H1 (cell line): ENCODE measurements around the gene DAGLA. TPM values are rescaled to one million over a fixed set of nuclear protein-coding genes. Genes with fewer than 3 reads are reported as not detected.

Source experiments
- CTCF ChIA-PET: fragments of 300-600 bp; sonication (Branson Sonifier 250); formaldehyde crosslinking; loops from one replicate; lab custom pipeline; 2021; ENCODE audit not compliant: partially characterized antibody; lab: Charles Lee
- POLR2A ChIA-PET: fragments of 300-600 bp; sonication (Branson Sonifier 250); formaldehyde crosslinking; loops from one replicate; lab custom pipeline; 2021; ENCODE audit warnings: inconsistent platforms; ENCODE audit not compliant: partially characterized antibody; lab: Charles Lee
- DNase-seq, 2 experiments: peaks; one replicate each; pipeline versions ENCODE4 v3.0.0 to v3.0.0-alpha.2; 2010 to 2022; ENCODE audit warnings: low spot score in 2 of 2, low read depth in 1 of 2, mixed read lengths in 1 of 2
- FAIRE-seq: peaks from 2 replicates; lab custom pipeline; 2011; peaks lifted over from hg19 to GRCh38; lab: Jason Lieb, UNC
- H2AFZ ChIP-seq: 2 replicates; pipeline ENCODE4 v1.8.1; 2012; ENCODE audit warnings: low read length, inconsistent platforms
- H2AK5ac ChIP-seq: 2 replicates; pipeline ENCODE4 v1.6.1; 2013; ENCODE audit warnings: low read depth, low read length
- H2BK120ac ChIP-seq: replicated peaks from 2 replicates; pipeline ENCODE3; 2013; ENCODE audit warnings: low read depth, low read length, inconsistent platforms
- H2BK12ac ChIP-seq: 2 replicates; pipeline ENCODE4 v1.6.1; 2013; ENCODE audit warnings: low read depth, low read length
- H2BK15ac ChIP-seq: 2 replicates; pipeline ENCODE4 v1.6.1; 2013; ENCODE audit warnings: low read length
- H2BK20ac ChIP-seq: 2 replicates; pipeline ENCODE4 v1.6.1; 2013; ENCODE audit warnings: low read length
- H2BK5ac ChIP-seq: 2 replicates; pipeline ENCODE4 v1.6.1; 2013; ENCODE audit warnings: low read depth, low read length
- H3K14ac ChIP-seq: 2 replicates; pipeline ENCODE4 v1.6.1; 2013; ENCODE audit warnings: inconsistent platforms; ENCODE audit not compliant: insufficient read length
- H3K18ac ChIP-seq: 2 replicates; pipeline ENCODE4 v1.6.1; 2013; ENCODE audit warnings: low read length; ENCODE audit errors: extremely low read depth
- H3K23ac ChIP-seq: 2 replicates; pipeline ENCODE4 v1.6.1; 2013; ENCODE audit warnings: inconsistent platforms; ENCODE audit not compliant: insufficient read length
- H3K23me2 ChIP-seq: 2 replicates; pipeline ENCODE4 v1.6.1; 2013; ENCODE audit warnings: low read depth, low read length
- H3K27ac ChIP-seq: 2 replicates; pipeline ENCODE4 v1.6.1; 2011; ENCODE audit warnings: low read depth, low read length, inconsistent platforms
- H3K27me3 ChIP-seq, 4 experiments: replicated peaks in 1 of 4; 1 replicate in 1 of 4; 2 replicates in 3 of 4; pipeline versions ENCODE4 v1.6.1 to v1.8.1; 2011 to 2013; ENCODE audit warnings: low read length in 3 of 4, mild to moderate bottlenecking in 3 of 4, inconsistent platforms in 2 of 4, mixed read lengths in 2 of 4, moderate library complexity in 1 of 4; ENCODE audit not compliant: control insufficient read depth in 3 of 4, insufficient read depth in 3 of 4; ENCODE audit errors: extremely low read depth in 1 of 4
- H3K36me3 ChIP-seq, 4 experiments: 2 replicates each; pipeline versions ENCODE4 v1.6.1 to v1.8.1; 2011 to 2013; ENCODE audit warnings: mild to moderate bottlenecking in 4 of 4, low read length in 3 of 4, moderate library complexity in 2 of 4, control low read depth in 1 of 4, inconsistent platforms in 1 of 4; ENCODE audit not compliant: insufficient read depth in 4 of 4, control insufficient read depth in 2 of 4
- H3K4ac ChIP-seq: replicated peaks from 2 replicates; pipeline ENCODE3; 2013; ENCODE audit warnings: low read length, low read depth, mixed read lengths, inconsistent platforms; ENCODE audit not compliant: insufficient read length
- H3K4me1 ChIP-seq, 4 experiments: replicated peaks in 1 of 4; 1 replicate in 1 of 4; 2 replicates in 3 of 4; pipeline versions ENCODE4 v1.6.1 to v1.8.1; 2011 to 2013; ENCODE audit warnings: low read length in 3 of 4, inconsistent platforms in 2 of 4, mixed read lengths in 1 of 4; ENCODE audit not compliant: insufficient read depth in 4 of 4, control insufficient read depth in 3 of 4
- H3K4me2 ChIP-seq, 2 experiments: 2 replicates each; pipeline versions ENCODE4 v1.6.1 to v1.8.1; 2011 to 2013; ENCODE audit warnings: low read depth in 2 of 2, low read length in 2 of 2, control low read depth in 1 of 2, inconsistent platforms in 1 of 2, mild to moderate bottlenecking in 1 of 2; ENCODE audit not compliant: insufficient read depth in 1 of 2
- H3K4me3 ChIP-seq, 4 experiments: fragments of 200-600, 300-600 bp in 1 of 4; sonication (generic), shearing (Covaris generic), sonication (Bioruptor Twin) in 1 of 4; 2 replicates each; pipeline versions ENCODE4 v1.5.1 to v1.8.1; 2011 to 2016; ENCODE audit warnings: low read length in 4 of 4, low read depth in 3 of 4, control low read depth in 2 of 4, inconsistent platforms in 2 of 4, mild to moderate bottlenecking in 2 of 4, mixed read lengths in 1 of 4, moderate library complexity in 1 of 4; ENCODE audit not compliant: insufficient read depth in 2 of 4; ENCODE audit errors: extremely low read depth in 1 of 4
- H3K56ac ChIP-seq: replicated peaks from 2 replicates; pipeline ENCODE3; 2013; ENCODE audit warnings: low read depth, mild to moderate bottlenecking, mixed read lengths, low read length, inconsistent platforms; ENCODE audit not compliant: insufficient read length
- H3K79me1 ChIP-seq: 2 replicates; pipeline ENCODE4 v1.6.1; 2013; ENCODE audit warnings: low read depth, low read length, control low read depth
- H3K79me2 ChIP-seq, 2 experiments: 2 replicates each; pipeline versions ENCODE4 v1.6.1 to v1.8.1; 2012 to 2013; ENCODE audit warnings: low read length in 2 of 2, mild to moderate bottlenecking in 2 of 2, inconsistent platforms in 1 of 2; ENCODE audit not compliant: insufficient read depth in 2 of 2, control insufficient read depth in 1 of 2
- H3K9ac ChIP-seq, 4 experiments: replicated peaks in 1 of 4; 1 replicate in 1 of 4; 2 replicates in 3 of 4; pipeline versions ENCODE4 v1.6.1 to v1.8.1; 2011 to 2013; ENCODE audit warnings: low read depth in 3 of 4, low read length in 3 of 4, control low read depth in 2 of 4, mild to moderate bottlenecking in 2 of 4, moderate library complexity in 2 of 4, inconsistent platforms in 1 of 4; ENCODE audit errors: extremely low read depth in 1 of 4
- H3K9me3 ChIP-seq, 2 experiments: 2 replicates each; pipeline versions ENCODE4 v1.6.1 to v1.8.1; 2012 to 2013; ENCODE audit warnings: mild to moderate bottlenecking in 2 of 2, moderate library complexity in 2 of 2, control low read depth in 1 of 2, inconsistent platforms in 1 of 2, low read depth in 1 of 2, low read length in 1 of 2, mixed read lengths in 1 of 2; ENCODE audit not compliant: insufficient read depth in 2 of 2
- H4K20me1 ChIP-seq, 2 experiments: replicated peaks in 1 of 2; 2 replicates each; pipeline versions ENCODE3 to v1.8.1; 2011 to 2013; ENCODE audit warnings: inconsistent platforms in 2 of 2, low read length in 2 of 2, mild to moderate bottlenecking in 1 of 2; ENCODE audit not compliant: insufficient read depth in 2 of 2, control insufficient read depth in 1 of 2
- H4K5ac ChIP-seq: 2 replicates; pipeline ENCODE4 v1.6.1; 2013; ENCODE audit warnings: low read length, low read depth, mixed read lengths, inconsistent platforms; ENCODE audit not compliant: insufficient read length
- H4K8ac ChIP-seq: 2 replicates; pipeline ENCODE4 v1.8.0; 2013; ENCODE audit warnings: mild to moderate bottlenecking, moderate library complexity, low read length, inconsistent platforms; ENCODE audit not compliant: insufficient read depth; ENCODE audit errors: extremely low read depth
- H4K91ac ChIP-seq: replicated peaks from 2 replicates; pipeline ENCODE3; 2013; ENCODE audit warnings: low read length, mixed read lengths, inconsistent platforms; ENCODE audit not compliant: insufficient read length
- ATF2 ChIP-seq: IDR thresholded peaks from 2 replicates; pipeline ENCODE4 v1.6.1; 2012; ENCODE audit warnings: low read length, inconsistent platforms
- GTF2F1 ChIP-seq: IDR thresholded peaks from 2 replicates; pipeline ENCODE4 v1.6.1; 2012; ENCODE audit warnings: low read depth, low read length, improper control_type of control experiment, borderline replicate concordance
- JUN ChIP-seq: IDR thresholded peaks from 2 replicates; pipeline ENCODE4 v1.6.1; 2011; ENCODE audit warnings: low read depth, mild to moderate bottlenecking, improper control_type of control experiment, low read length
- PHF8 ChIP-seq: fragments of 200-600 bp; sonication (generic); conservative IDR thresholded peaks from 2 replicates; pipeline ENCODE4 v1.7.1; 2012; ENCODE audit warnings: low read depth, mild to moderate bottlenecking, inconsistent platforms, low read length, moderate library complexity
- RFX5 ChIP-seq: IDR thresholded peaks from 2 replicates; pipeline ENCODE4 v1.6.1; 2011; ENCODE audit warnings: low read depth, low read length, improper control_type of control experiment, borderline replicate concordance
- SP4 ChIP-seq: IDR thresholded peaks from 2 replicates; pipeline ENCODE4 v1.6.1; 2012; ENCODE audit warnings: low read length, inconsistent platforms
- SUZ12 ChIP-seq: fragments of 200-600 bp; sonication (generic); IDR thresholded peaks from 2 replicates; pipeline ENCODE4 v1.6.1; 2012; ENCODE audit warnings: mild to moderate bottlenecking, inconsistent platforms, low read length, moderate library complexity, mixed read lengths
- TAF7 ChIP-seq: optimal IDR thresholded peaks from 2 replicates; pipeline ENCODE3; 2011; ENCODE audit warnings: low read depth, mild to moderate bottlenecking, inconsistent platforms, low read length, moderate library complexity, borderline replicate concordance
- WGBS, 2 experiments: shearing (Covaris generic) in 1 of 2; methylation state at CpG; one replicate each; pipeline versions ENCODE4 v1.1.6 to v1.1.7; 2013 to 2015; ENCODE audit warnings: low lambda C conversion rate in 2 of 2, mixed read lengths in 2 of 2, inconsistent platforms in 1 of 2, low coverage in 1 of 2, missing lambda C conversion rate in 1 of 2; ENCODE audit not compliant: insufficient replicate concordance in 2 of 2, insufficient coverage in 1 of 2, insufficient read length in 1 of 2; ENCODE audit errors: extremely low coverage in 1 of 2, missing lambda C conversion rate in 1 of 2; 5-methylcytosine and 5-hydroxymethylcytosine counted together
- polyA plus RNA-seq, 7 experiments: library from polyadenylated mRNA; depleted of rRNA in 3 of 7; stranded (reverse) in 5 of 7; unstranded in 2 of 7; fragments of >200 nt in 5 of 7; fragments of 200-250 nt in 2 of 7; gene quantifications; 1 replicate in 5 of 7; 2 replicates in 1 of 7; 4 replicates in 1 of 7; pipeline versions ENCODE4 v1.2.1 to v1.2.3, GENCODE V29; 2011 to 2013; ENCODE audit warnings: missing spikeins in 2 of 7, mixed read lengths in 2 of 7
- total RNA-seq: library from RNA; stranded (reverse); fragmentation: NEBNext Ultra II Directional; extraction: Animal tissue kit (Norgen Biotek cat#: 25700); gene quantifications from 2 replicates; pipeline ENCODE4 v1.2.1, GENCODE V29; 2021
- TF ChIP-seq, protein P1 (sequence below): IDR thresholded peaks from 2 replicates; pipeline ENCODE4 v1.6.1; 2011; ENCODE audit warnings: low read depth, mild to moderate bottlenecking, low read length; ENCODE audit not compliant: insufficient read depth
- TF ChIP-seq, protein P2 (sequence below): IDR thresholded peaks from 2 replicates; pipeline ENCODE4 v1.6.1; 2011; ENCODE audit warnings: low read length, improper control_type of control experiment

DAGLA gene
- total and polyA plus RNA-seq, 2 of the 8 experiments (the other 6 are each of a cell fraction or from before 2014, with no cell fraction given) = 3.6 to 6.6 TPM

GRCh38 chr11:61751384-61751783 lies 71.2 kb downstream of the DAGLA start:
- H3K4ac ChIP-seq = no peak overlapping the region
- peaks cover 4 to 21% (median 16%) of the 10 kb centered on the region in 4 experiments for H3K27me3 ChIP-seq
- ChIA-PET POLR2A (interaction anchor here (1.0 to 8.9 kb wide), 2 partner anchors 39 to 56 kb away, joined by 3 to 87 read pairs; partner anchors contain the start of genes FEN1 and TMEM258), CTCF (interaction anchor here (0.8 to 9.2 kb wide), 9 partner anchors 8 to 44 kb away, joined by 3 to 168 read pairs (median 28); partner anchors contain the start of genes FEN1 and TMEM258)
- H3K23me2 ChIP-seq = no peaks in the 10 kb centered on the region; the same call in 1 of the 2 replicates
- H2BK20ac ChIP-seq = no peak overlapping the region
- no peak overlapping the region for H3K18ac ChIP-seq
- no peaks in the 10 kb centered on the region for H4K20me1 ChIP-seq
- no peak overlapping the region for H3K56ac ChIP-seq
- no peak overlapping the region for H3K23ac ChIP-seq
- H3K9me3 ChIP-seq = no peaks in the 10 kb centered on the region
- H3K4me1 ChIP-seq = peaks cover 6 to 28% (median 16%) of the 10 kb centered on the region in 4 experiments
- no peak overlapping the region for H2BK120ac ChIP-seq
- H3K79me2 ChIP-seq = no peaks in the 10 kb centered on the region
- WGBS, 2 experiments = 92% methylated on average over 14 of the region's 14 CpGs; no CpG with 5 or more reads in 1 of the 2 experiments
- H4K91ac ChIP-seq = no peak overlapping the region
- H2AK5ac ChIP-seq = no peak overlapping the region
- no peak overlapping the region for H4K8ac ChIP-seq
- H4K5ac ChIP-seq = no peak overlapping the region
- DNase-seq (no peak), FAIRE-seq (no peak)
- no peaks in the 10 kb centered on the region for H3K36me3 ChIP-seq
- H3K4me3 ChIP-seq = no peak overlapping the region
- H2AFZ ChIP-seq = no peak overlapping the region
- H2BK15ac ChIP-seq = no peak overlapping the region
- no peak overlapping the region for H3K27ac ChIP-seq
- H3K4me2 ChIP-seq = no peak overlapping the region
- H2BK12ac ChIP-seq = no peak overlapping the region
- no peak overlapping the region for H2BK5ac ChIP-seq
- H3K9ac ChIP-seq = no peak overlapping the region
- no peaks in the 10 kb centered on the region for H3K79me1 ChIP-seq
- no peak overlapping the region for H3K14ac ChIP-seq
- TF ChIP-seq GTF2F1 (no peak), JUN (no peak), PHF8 (no peak), TAF7 (no peak), RFX5 (no peak), ATF2 (no peak), SUZ12 (no peak), SP4 (no peak)
- TF ChIP-seq, protein P1, sequence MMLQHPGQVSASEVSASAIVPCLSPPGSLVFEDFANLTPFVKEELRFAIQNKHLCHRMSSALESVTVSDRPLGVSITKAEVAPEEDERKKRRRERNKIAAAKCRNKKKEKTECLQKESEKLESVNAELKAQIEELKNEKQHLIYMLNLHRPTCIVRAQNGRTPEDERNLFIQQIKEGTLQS = no peak
- TF ChIP-seq, protein P2, sequence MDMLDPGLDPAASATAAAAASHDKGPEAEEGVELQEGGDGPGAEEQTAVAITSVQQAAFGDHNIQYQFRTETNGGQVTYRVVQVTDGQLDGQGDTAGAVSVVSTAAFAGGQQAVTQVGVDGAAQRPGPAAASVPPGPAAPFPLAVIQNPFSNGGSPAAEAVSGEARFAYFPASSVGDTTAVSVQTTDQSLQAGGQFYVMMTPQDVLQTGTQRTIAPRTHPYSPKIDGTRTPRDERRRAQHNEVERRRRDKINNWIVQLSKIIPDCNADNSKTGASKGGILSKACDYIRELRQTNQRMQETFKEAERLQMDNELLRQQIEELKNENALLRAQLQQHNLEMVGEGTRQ = no peak
